ENCODE results near the gene SLC31A1. TPM values are rescaled to one million over a fixed set of nuclear protein-coding genes. Genes with fewer than 3 reads are reported as not detected.

Gene SLC31A1
- total and polyA plus RNA-seq, 2 experiments from 2014 or later, result 35.8 to 37.1 TPM

- 85 to 92% methylated on average over 4 of the region's 4 CpGs for WGBS, 2 experiments (ENCODE audit: low coverage in 1 of 2, low lambda C conversion rate in 2 of 2, missing lambda C conversion rate in 2 of 2)
- Histone ChIP-seq H3K4me2 (ENCODE audit: unreplicated experiment) (no peak overlapping the region), H3F3A (ENCODE audit: insufficient read depth) (no peaks in the 10 kb centered on the region), H3K27me3 (replicated peaks; ENCODE audit: insufficient read depth) (no peaks in the 10 kb centered on the region), H3K9me2 (ENCODE audit: insufficient read depth) (no peaks in the 10 kb centered on the region), H3K27ac (no peak overlapping the region), H2AFZ (no peak overlapping the region), H3K9me3 (ENCODE audit: low read depth) (no peaks in the 10 kb centered on the region), H3K9ac (no peak overlapping the region), H3K4me3 (no peak overlapping the region), H3K79me2 (ENCODE audit: insufficient read depth) (peaks cover 82% of the 10 kb centered on the region), H3K4me1 (ENCODE audit: insufficient read depth) (no peaks in the 10 kb centered on the region; the same call in 1 of the 2 replicates), H3K36me3 (ENCODE audit: low read depth) (no peaks in the 10 kb centered on the region), H4K20me1 (ENCODE audit: insufficient read depth) (peaks cover 12% of the 10 kb centered on the region; the same call in 1 of the 2 replicates)
- no peak for DNase-seq
- in situ Hi-C loops (cut with MboI), result no loop called here
- TF ChIP-seq EZH2 (IDR thresholded peaks at IDR 0.05; ENCODE audit: insufficient read depth, poor library complexity, severe bottlenecking) (no peak), EZH2phosphoT487 (IDR thresholded peaks at IDR 0.05; ENCODE audit: insufficient read depth, low read depth) (no peak)
Observed at GRCh38 chr9:113237026-113237425, 15.7 kb downstream of the SLC31A1 start.

- no peak for TF ChIP-seq EZH2 (IDR thresholded peaks at IDR 0.05; ENCODE audit: insufficient read depth, poor library complexity, severe bottlenecking)
- TF ChIP-seq EZH2phosphoT487 (IDR thresholded peaks at IDR 0.05; ENCODE audit: insufficient read depth, low read depth), result no peak
- Histone ChIP-seq H2AFZ (no peak overlapping the region), H3K79me2 (ENCODE audit: insufficient read depth) (peaks cover 79% of the 10 kb centered on the region), H3F3A (ENCODE audit: insufficient read depth) (no peaks in the 10 kb centered on the region), H3K4me2 (ENCODE audit: unreplicated experiment) (no peak overlapping the region), H3K9me3 (ENCODE audit: low read depth) (no peaks in the 10 kb centered on the region), H4K20me1 (ENCODE audit: insufficient read depth) (peaks cover 7% of the 10 kb centered on the region; the same call in 1 of the 2 replicates), H3K9me2 (ENCODE audit: insufficient read depth) (no peaks in the 10 kb centered on the region), H3K27me3 (replicated peaks; ENCODE audit: insufficient read depth) (no peaks in the 10 kb centered on the region), H3K36me3 (ENCODE audit: low read depth) (no peaks in the 10 kb centered on the region), H3K4me1 (ENCODE audit: insufficient read depth) (no peaks in the 10 kb centered on the region; the same call in 1 of the 2 replicates), H3K27ac (no peak overlapping the region), H3K4me3 (no peak overlapping the region), H3K9ac (no peak overlapping the region)
- in situ Hi-C loops (cut with MboI), result no loop called here
- DNase-seq, result no peak
- WGBS, 2 experiments (ENCODE audit: low coverage in 1 of 2, low lambda C conversion rate in 2 of 2, missing lambda C conversion rate in 2 of 2), result 93% methylated on average over 10 of the region's 10 CpGs
Observed at GRCh38 chr9:113238202-113238858, 17.0 kb downstream of the SLC31A1 start.

GRCh38 chr9:113238859-113239232 lies 17.5 kb downstream of the SLC31A1 start:
- in situ Hi-C loops (cut with MboI), result no loop called here

GRCh38 chr9:113241161-113241560 lies 19.8 kb downstream of the SLC31A1 start:
- Histone ChIP-seq H3K9me3 (ENCODE audit: low read depth) (no peaks in the 10 kb centered on the region), H3K4me3 (no peak overlapping the region), H3K27me3 (replicated peaks; ENCODE audit: insufficient read depth) (no peaks in the 10 kb centered on the region), H3F3A (ENCODE audit: insufficient read depth) (no peaks in the 10 kb centered on the region), H3K27ac (no peak overlapping the region), H4K20me1 (ENCODE audit: insufficient read depth) (no peaks in the 10 kb centered on the region), H3K79me2 (ENCODE audit: insufficient read depth) (peaks cover 83% of the 10 kb centered on the region), H3K9me2 (ENCODE audit: insufficient read depth) (no peaks in the 10 kb centered on the region), H3K9ac (no peak overlapping the region), H2AFZ (no peak overlapping the region), H3K4me1 (ENCODE audit: insufficient read depth) (no peaks in the 10 kb centered on the region; the same call in 1 of the 2 replicates), H3K4me2 (ENCODE audit: unreplicated experiment) (no peak overlapping the region), H3K36me3 (ENCODE audit: low read depth) (no peaks in the 10 kb centered on the region)
- 96 to 97% methylated on average over 2 of the region's 2 CpGs for WGBS, 2 experiments (ENCODE audit: low coverage in 1 of 2, low lambda C conversion rate in 2 of 2, missing lambda C conversion rate in 2 of 2)
- DNase-seq, result no peak
- in situ Hi-C loops (cut with MboI), result no loop called here
- TF ChIP-seq EZH2 (IDR thresholded peaks at IDR 0.05; ENCODE audit: insufficient read depth, poor library complexity, severe bottlenecking) (no peak), EZH2phosphoT487 (IDR thresholded peaks at IDR 0.05; ENCODE audit: insufficient read depth, low read depth) (no peak)

More at GRCh38 chr9:113238859-113239232, 17.5 kb downstream of the SLC31A1 start:
- no peak for DNase-seq
- no peaks in the 10 kb centered on the region; the same call in 1 of the 2 replicates for H3K4me1 ChIP-seq (ENCODE audit: insufficient read depth)
- H3K27me3 ChIP-seq (replicated peaks; ENCODE audit: insufficient read depth), result no peaks in the 10 kb centered on the region
- no peak overlapping the region for H3K4me3 ChIP-seq
- H3F3A ChIP-seq (ENCODE audit: insufficient read depth), result no peaks in the 10 kb centered on the region
- H2AFZ ChIP-seq, result no peak overlapping the region
- no peak overlapping the region for H3K27ac ChIP-seq
- 0 out of 2 replicates have a peak, but pooled peaks cover 2% of the 10 kb centered on the region for H4K20me1 ChIP-seq (ENCODE audit: insufficient read depth)
- no peaks in the 10 kb centered on the region for H3K36me3 ChIP-seq (ENCODE audit: low read depth)
- TF ChIP-seq EZH2 (IDR thresholded peaks at IDR 0.05; ENCODE audit: insufficient read depth, poor library complexity, severe bottlenecking), result no peak
- TF ChIP-seq EZH2phosphoT487 (IDR thresholded peaks at IDR 0.05; ENCODE audit: insufficient read depth, low read depth), result no peak
- no peaks in the 10 kb centered on the region for H3K9me2 ChIP-seq (ENCODE audit: insufficient read depth)
- no peak overlapping the region for H3K9ac ChIP-seq
- WGBS, 2 experiments (ENCODE audit: low coverage in 1 of 2, low lambda C conversion rate in 2 of 2, missing lambda C conversion rate in 2 of 2), result 63 to 66% methylated on average over 4 of the region's 4 CpGs
- H3K4me2 ChIP-seq (ENCODE audit: unreplicated experiment), result no peak overlapping the region
- H3K79me2 ChIP-seq (ENCODE audit: insufficient read depth), result peaks cover 79% of the 10 kb centered on the region
- no peaks in the 10 kb centered on the region for H3K9me3 ChIP-seq (ENCODE audit: low read depth)

Measured in GM23248 (cell line).